ENCODE data around the gene BMPER. TPM values are rescaled to one million over a fixed set of nuclear protein-coding genes. Genes with fewer than 3 reads are reported as not detected.

Gene BMPER
- total RNA-seq, 2 donors from 2014 or later = 0.35 TPM; not detected in 1

GRCh38 chr7:33901847-33902246 lies 3.5 kb upstream of the BMPER start:
- ATAC-seq = no peak
- Mint-ChIP-seq H3K27me3 (peaks cover 70% of the 10 kb centered on the region), H3K27ac (no peak overlapping the region), H3K4me3 (no peak overlapping the region), H3K4me1 (peaks cover 10% of the 10 kb centered on the region), H3K36me3 (ENCODE audit: low read depth) (peaks cover 2% of the 10 kb centered on the region)
- no peak for DNase-seq
- no peaks in the 10 kb centered on the region for H3K9me3 ChIP-seq (ENCODE audit: control insufficient read depth, low read length, poor library complexity, severe bottlenecking)

DNA sequence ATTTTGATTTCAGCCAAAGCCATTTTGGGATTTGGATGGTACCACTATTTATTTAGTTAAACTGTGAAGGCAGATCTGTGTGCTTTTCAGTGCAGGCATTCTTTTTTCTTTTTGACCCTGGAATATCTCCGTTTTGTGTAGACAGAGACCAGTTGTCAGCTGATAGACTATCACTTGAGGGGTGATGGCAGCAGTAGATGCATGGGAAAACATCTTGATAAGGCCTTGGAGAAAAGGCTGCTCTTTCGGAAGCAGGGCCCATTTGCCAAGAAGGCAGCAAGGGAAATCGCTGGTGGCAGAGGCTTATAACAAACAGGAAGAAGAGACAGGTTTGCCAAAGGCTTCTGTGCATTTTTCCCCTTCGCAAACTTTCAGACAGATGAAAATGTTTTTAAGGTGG lies 2.6 kb upstream of the BMPER start:
- ATAC-seq (no peak), DNase-seq (no peak)
- H3K9me3 ChIP-seq (ENCODE audit: control insufficient read depth, low read length, poor library complexity, severe bottlenecking) = no peaks in the 10 kb centered on the region
- peaks cover 2% of the 10 kb centered on the region for H3K36me3 Mint-ChIP-seq (ENCODE audit: low read depth)
- peaks cover 10% of the 10 kb centered on the region for H3K4me1 Mint-ChIP-seq
- H3K27me3 Mint-ChIP-seq = peaks cover 73% of the 10 kb centered on the region
- H3K27ac Mint-ChIP-seq = no peak overlapping the region
- H3K4me3 Mint-ChIP-seq = no peak overlapping the region

DNA sequence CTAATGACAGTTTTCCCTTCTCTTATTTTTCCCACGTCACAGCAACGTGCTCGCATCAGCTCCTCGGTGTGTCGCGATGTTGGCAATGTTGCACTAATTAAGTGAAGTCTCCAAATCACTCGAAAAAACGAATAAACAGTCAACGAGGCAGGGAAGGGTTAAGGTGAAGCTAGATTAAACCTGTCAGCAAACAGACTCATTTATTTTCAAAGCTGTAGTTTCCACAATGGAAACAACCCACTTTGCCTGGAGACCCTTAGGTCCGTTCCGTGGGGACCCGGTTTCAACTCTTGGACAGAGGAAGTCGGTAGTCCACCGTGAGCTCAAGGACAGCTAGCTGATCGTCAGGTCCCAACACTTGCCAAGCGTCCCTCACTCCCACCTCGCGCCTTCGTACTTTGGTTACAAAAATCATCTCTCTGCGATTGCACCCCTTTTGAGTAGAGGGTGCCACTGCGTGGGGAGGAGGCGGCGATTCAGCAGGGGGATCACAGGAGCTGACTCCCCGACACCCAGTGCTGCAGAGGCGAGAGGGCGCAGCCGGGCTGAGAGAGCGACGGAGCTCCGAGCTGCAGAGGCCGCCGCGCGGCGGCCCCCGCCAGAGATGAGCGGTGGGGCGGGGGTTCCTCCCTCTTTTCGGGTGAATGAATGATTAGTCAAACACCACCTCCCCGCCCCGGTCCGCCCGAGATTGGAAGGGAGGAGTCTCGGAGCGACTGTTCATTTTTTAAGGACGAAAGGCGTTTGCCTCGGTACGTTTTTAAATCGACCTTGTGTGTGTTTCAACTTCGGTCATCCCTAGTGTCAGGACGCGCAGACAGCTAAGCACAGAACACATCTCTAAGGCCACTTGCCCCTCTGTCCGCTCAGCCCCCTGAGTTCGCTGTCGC lies 1.3 kb upstream of the BMPER start:
- no peaks in the 10 kb centered on the region for H3K9me3 ChIP-seq (ENCODE audit: control insufficient read depth, low read length, poor library complexity, severe bottlenecking)
- peaks cover 10% of the 10 kb centered on the region for H3K4me1 Mint-ChIP-seq
- no peak for DNase-seq
- H3K4me3 Mint-ChIP-seq = peak overlapping the region; percentile 79
- peak; percentile 30 for ATAC-seq
- H3K27ac Mint-ChIP-seq = no peak overlapping the region
- H3K36me3 Mint-ChIP-seq (ENCODE audit: low read depth) = peaks cover 2% of the 10 kb centered on the region
- H3K27me3 Mint-ChIP-seq = peaks cover 78% of the 10 kb centered on the region

- Mint-ChIP-seq H3K27ac (no peak overlapping the region), H3K4me3 (peak overlapping the region; percentile 79), H3K36me3 (ENCODE audit: low read depth) (peaks cover 2% of the 10 kb centered on the region), H3K27me3 (peaks cover 77% of the 10 kb centered on the region), H3K4me1 (peaks cover 10% of the 10 kb centered on the region)
- ATAC-seq (peak; percentile 32), DNase-seq (no peak)
- H3K9me3 ChIP-seq (ENCODE audit: control insufficient read depth, low read length, poor library complexity, severe bottlenecking) = no peaks in the 10 kb centered on the region
Measured at GRCh38 chr7:33904681-33905388, 504 bp upstream of the BMPER start.

GRCh38 chr7:33906697-33907096 lies 1.4 kb downstream of the BMPER start:
- Mint-ChIP-seq H3K4me3 (peak overlapping the region; percentile 25), H3K27ac (no peak overlapping the region), H3K36me3 (ENCODE audit: low read depth) (peaks cover 2% of the 10 kb centered on the region), H3K27me3 (peaks cover 71% of the 10 kb centered on the region), H3K4me1 (peaks cover 10% of the 10 kb centered on the region)
- ATAC-seq = no peak
- no peaks in the 10 kb centered on the region for H3K9me3 ChIP-seq (ENCODE audit: control insufficient read depth, low read length, poor library complexity, severe bottlenecking)
- no peak for DNase-seq

GRCh38 chr7:33907625-33908024 lies 2.3 kb downstream of the BMPER start:
- no peak for ATAC-seq
- Mint-ChIP-seq H3K27me3 (peaks cover 71% of the 10 kb centered on the region), H3K4me1 (peaks cover 7% of the 10 kb centered on the region), H3K36me3 (ENCODE audit: low read depth) (no peaks in the 10 kb centered on the region), H3K27ac (no peak overlapping the region), H3K4me3 (no peak overlapping the region)
- DNase-seq = no peak
- H3K9me3 ChIP-seq (ENCODE audit: control insufficient read depth, low read length, poor library complexity, severe bottlenecking) = no peaks in the 10 kb centered on the region

GRCh38 chr7:33909318-33909717 lies 4.0 kb downstream of the BMPER start:
- ATAC-seq = no peak

GRCh38 chr7:33909755-33910154 lies 4.4 kb downstream of the BMPER start:
- no peaks in the 10 kb centered on the region for H3K4me1 Mint-ChIP-seq
- H3K36me3 Mint-ChIP-seq (ENCODE audit: low read depth) = no peaks in the 10 kb centered on the region
- ATAC-seq (no peak), DNase-seq (no peak)
- no peak overlapping the region for H3K4me3 Mint-ChIP-seq
- H3K27me3 Mint-ChIP-seq = peaks cover 67% of the 10 kb centered on the region
- H3K27ac Mint-ChIP-seq = no peak overlapping the region
- H3K9me3 ChIP-seq (ENCODE audit: control insufficient read depth, low read length, poor library complexity, severe bottlenecking) = no peaks in the 10 kb centered on the region

More at GRCh38 chr7:33909318-33909717, 4.0 kb downstream of the BMPER start:
- H3K9me3 ChIP-seq (ENCODE audit: control insufficient read depth, low read length, poor library complexity, severe bottlenecking) = no peaks in the 10 kb centered on the region
- peaks cover 64% of the 10 kb centered on the region for H3K27me3 Mint-ChIP-seq
- no peak overlapping the region for H3K27ac Mint-ChIP-seq
- H3K36me3 Mint-ChIP-seq (ENCODE audit: low read depth) = no peaks in the 10 kb centered on the region
- H3K4me1 Mint-ChIP-seq = peaks cover 2% of the 10 kb centered on the region
- no peak for DNase-seq
- no peak overlapping the region for H3K4me3 Mint-ChIP-seq

DNA sequence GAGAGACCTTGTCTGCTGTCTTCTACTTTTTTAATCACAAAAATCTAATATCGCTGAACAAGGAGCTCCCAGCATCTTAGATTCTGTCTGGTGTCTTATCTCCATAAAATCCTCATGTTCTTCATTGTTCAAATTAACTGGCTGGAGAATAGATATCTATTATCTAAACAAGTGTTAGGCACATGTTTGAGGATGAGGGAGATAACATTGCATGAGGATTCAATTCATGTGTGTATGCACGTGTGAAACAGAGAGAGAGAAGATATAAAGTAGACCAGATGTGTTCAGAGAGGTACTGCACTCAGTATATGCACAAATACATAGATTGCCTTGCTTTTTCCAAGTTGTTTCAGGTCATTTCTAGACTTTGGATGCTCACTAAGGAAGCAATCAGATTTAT lies 5.4 kb downstream of the BMPER start:
- ATAC-seq (no peak), DNase-seq (no peak)
- no peaks in the 10 kb centered on the region for H3K36me3 Mint-ChIP-seq (ENCODE audit: low read depth)
- H3K4me3 Mint-ChIP-seq = no peak overlapping the region
- H3K27ac Mint-ChIP-seq = no peak overlapping the region
- H3K27me3 Mint-ChIP-seq = peaks cover 66% of the 10 kb centered on the region
- no peaks in the 10 kb centered on the region for H3K4me1 Mint-ChIP-seq
- H3K9me3 ChIP-seq (ENCODE audit: control insufficient read depth, low read length, poor library complexity, severe bottlenecking) = no peaks in the 10 kb centered on the region

DNA sequence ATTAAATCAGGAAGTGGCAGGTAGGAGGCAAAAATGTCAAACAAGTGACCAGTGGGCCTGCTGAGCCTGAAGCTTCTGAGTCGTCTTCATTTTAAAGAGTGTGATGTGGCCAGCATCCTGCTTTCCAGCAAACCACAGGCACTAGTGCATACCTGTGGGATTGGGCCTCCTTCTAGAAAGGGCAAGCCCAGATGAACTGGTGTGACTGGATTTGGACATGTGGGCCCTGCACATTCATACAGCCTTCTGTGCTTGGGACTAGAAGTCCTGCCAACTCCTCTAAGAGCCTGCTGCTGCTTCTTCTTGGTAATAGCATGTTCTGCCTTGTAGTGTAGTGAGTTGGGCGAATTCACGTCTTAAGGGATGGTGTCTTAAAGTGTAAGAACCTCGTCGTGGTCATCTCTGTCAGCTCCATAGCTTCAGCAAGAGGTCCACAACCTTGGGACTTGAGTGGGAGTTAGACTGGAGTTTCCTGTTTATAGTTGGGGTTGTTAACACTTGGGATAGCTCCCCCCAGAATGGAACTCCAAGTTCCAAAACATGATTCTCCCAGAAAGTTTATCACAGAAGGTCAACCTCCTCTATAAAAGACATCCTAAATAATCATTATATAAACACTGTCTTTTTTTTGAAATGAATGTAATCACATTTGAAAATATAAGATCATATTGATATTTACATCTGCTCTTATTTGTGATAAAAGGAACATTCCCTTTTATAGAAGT lies 11.2 kb downstream of the BMPER start:
- Mint-ChIP-seq H3K27ac (no peak overlapping the region), H3K4me1 (no peaks in the 10 kb centered on the region), H3K36me3 (ENCODE audit: low read depth) (no peaks in the 10 kb centered on the region), H3K27me3 (peaks cover 32% of the 10 kb centered on the region), H3K4me3 (no peak overlapping the region)
- no peak for DNase-seq
- no peaks in the 10 kb centered on the region for H3K9me3 ChIP-seq (ENCODE audit: control insufficient read depth, low read length, poor library complexity, severe bottlenecking)
- no peak for ATAC-seq

DNA sequence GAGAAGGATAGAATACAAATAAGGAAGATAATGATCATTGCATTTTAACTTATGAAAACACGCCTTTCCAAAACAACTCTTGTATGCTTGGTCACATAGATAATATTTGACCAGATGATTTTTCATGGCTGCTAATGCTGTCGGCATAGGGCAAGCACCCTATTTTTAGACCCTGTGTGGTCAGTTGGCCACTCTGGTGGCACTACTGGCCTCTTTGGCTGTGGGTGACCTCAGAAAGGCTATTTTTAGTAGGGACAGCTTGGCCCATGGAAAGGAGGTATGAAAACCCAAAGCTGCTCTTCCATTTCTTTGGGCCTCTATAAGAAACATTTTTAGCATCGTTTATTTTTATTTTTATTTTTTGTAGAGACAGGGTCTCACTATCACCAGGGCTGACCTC lies 12.3 kb downstream of the BMPER start:
- no peak overlapping the region for H3K27ac Mint-ChIP-seq
- no peaks in the 10 kb centered on the region for H3K9me3 ChIP-seq (ENCODE audit: control insufficient read depth, low read length, poor library complexity, severe bottlenecking)
- H3K27me3 Mint-ChIP-seq = peaks cover 29% of the 10 kb centered on the region
- H3K36me3 Mint-ChIP-seq (ENCODE audit: low read depth) = no peaks in the 10 kb centered on the region
- ATAC-seq = no peak
- H3K4me3 Mint-ChIP-seq = no peak overlapping the region
- no peak for DNase-seq
- no peaks in the 10 kb centered on the region for H3K4me1 Mint-ChIP-seq

DNA sequence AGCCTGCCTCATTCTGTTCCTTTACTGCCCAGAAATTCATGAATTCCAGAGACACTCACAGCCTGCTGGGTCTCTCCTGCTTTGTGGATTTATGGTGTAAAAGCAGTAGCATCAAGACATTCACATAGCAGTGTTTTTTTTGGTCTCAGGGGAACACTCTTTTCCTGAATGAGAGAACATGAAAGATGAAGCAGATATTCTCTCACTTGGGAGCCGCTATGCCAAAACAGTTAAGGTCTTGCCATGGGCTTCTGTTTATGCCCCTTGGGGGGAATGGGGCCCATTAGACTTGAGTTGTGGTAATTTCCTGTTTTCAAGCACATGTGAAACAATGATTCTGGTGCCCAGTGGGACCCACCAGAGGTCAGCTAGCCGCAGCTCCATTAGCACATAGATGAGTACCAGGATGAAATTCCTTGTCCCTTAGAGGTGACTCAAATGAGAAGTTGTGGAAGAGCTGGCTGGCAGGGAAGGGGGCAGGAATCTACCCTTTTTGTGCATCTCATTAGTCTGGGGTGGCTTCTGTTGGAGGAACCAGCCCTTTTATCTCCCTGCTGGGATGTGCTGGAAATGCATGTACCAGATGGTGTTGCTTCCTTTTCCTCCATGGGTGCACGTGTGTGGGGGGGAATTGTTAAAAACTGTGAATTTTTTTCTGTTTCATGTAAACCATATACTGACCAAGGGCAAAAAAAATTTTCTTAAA lies 13.3 kb downstream of the BMPER start:
- no peaks in the 10 kb centered on the region for H3K9me3 ChIP-seq (ENCODE audit: control insufficient read depth, low read length, poor library complexity, severe bottlenecking)
- Mint-ChIP-seq H3K36me3 (ENCODE audit: low read depth) (no peaks in the 10 kb centered on the region), H3K4me3 (no peak overlapping the region), H3K4me1 (no peaks in the 10 kb centered on the region), H3K27me3 (peaks cover 33% of the 10 kb centered on the region), H3K27ac (no peak overlapping the region)
- DNase-seq (no peak), ATAC-seq (no peak)

DNA sequence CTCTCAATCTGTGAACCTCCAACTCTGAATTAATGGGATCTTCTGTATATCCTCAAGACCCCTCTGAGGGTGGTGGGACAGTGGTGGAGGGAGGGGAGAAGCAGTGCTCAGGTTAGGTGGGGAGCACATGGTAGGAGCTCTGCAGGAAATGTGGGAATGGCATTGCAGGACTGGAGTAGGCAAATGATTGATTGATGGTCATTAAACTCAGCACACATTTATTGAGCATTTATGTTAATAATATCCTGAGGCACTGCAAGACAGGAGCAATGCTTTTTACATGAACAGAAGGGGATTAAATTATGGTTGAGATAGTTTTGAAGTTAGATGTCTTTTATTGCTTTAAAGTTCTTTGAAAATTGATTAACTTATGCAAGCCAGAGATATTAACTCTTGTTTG lies 14.1 kb downstream of the BMPER start:
- Mint-ChIP-seq H3K27ac (no peak overlapping the region), H3K27me3 (peaks cover 40% of the 10 kb centered on the region), H3K4me3 (no peak overlapping the region), H3K36me3 (ENCODE audit: low read depth) (peaks cover 2% of the 10 kb centered on the region), H3K4me1 (no peaks in the 10 kb centered on the region)
- H3K9me3 ChIP-seq (ENCODE audit: control insufficient read depth, low read length, poor library complexity, severe bottlenecking) = no peaks in the 10 kb centered on the region
- ATAC-seq = no peak
- DNase-seq = no peak

All from T-helper 17 cell (primary cell).